CD4-positive, alpha-beta T cell treated with Interleukin-12 subunit alpha and Interleukin-12 subunit beta, for 1 hour (primary cell): Measurements from ENCODE around the gene PROK1.

ENCODE experiments used
- DNase-seq: peaks from one replicate; pipeline ENCODE4 v3.0.0-alpha.2; 2020

PROK1 gene

DNA sequence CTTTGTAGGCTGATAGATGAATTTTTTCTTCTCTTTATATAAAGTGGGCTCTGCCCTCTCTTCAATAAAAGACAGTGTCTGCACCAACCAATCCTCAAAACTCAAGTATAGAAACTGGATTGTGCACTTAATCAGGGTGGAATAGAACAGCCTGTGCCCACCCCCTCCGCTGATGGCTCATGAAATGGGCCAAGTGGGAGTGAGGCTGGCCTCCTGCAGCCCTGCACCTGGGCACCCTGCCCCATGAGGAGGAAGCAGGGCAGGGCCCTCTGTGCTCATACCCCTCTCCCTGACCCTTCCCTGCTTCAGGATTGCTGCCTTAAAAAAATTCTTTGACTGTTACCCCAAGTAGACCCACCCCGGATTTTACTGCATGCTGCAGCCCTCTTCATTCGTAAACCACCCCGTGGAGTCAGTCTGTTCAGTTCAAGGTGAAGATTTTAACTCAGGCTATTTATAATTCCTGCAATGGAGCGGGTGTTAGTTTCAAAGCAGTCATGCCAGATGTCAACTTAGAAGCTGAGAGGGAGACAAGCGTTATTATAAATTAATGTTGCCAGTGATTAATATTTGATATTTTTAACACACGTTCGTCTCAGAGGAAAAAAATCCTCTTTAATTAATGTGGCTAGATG is 15.8 kb downstream of the PROK1 start:
- no peak for DNase-seq

- no peak for DNase-seq
Observed at GRCh38 chr1:110471131-110471530, 20.2 kb downstream of the PROK1 start.

DNA sequence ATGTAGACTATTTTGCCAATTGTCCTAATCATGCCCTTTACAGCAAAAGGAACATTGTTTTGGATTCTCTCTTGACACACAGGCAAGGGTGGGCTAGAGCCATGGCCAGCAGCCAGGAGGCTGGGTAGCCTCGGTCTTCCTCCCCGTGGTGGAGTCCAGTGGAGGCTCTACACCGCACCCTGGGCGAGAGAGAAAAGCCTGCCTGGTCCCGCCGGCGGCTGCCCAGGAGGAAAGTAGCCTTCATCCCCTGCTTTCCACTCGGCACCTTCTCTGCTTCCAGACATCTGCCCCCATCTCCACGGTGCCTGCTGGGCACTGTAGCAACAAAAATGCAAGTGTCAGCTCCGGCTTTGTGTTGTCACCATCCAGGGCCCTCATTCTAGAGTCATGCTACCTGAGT is 21.6 kb downstream of the PROK1 start:
- no peak for DNase-seq

DNA sequence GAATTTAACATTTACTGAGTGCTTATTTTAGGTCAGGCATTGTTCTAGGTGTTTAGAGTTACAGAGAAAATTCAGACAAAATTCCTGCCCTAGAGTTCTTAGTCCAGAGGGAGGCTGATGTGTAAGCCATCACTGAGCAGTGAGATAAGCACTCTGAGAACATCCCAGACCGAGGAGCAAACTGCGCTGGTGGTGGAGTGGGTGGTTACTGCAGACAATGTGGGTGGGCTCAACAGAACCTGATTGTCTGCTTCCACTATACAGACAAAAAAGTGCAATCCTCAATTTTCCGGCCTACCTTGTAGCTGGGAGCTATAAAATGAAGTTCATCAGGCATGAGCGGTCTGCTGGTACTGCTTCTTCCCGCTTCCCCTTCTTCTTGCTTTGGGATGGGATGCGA is 23.5 kb downstream of the PROK1 start:
- no peak for DNase-seq

- no peak for DNase-seq
Observed at GRCh38 chr1:110475362-110476027, 24.5 kb downstream of the PROK1 start.

DNA sequence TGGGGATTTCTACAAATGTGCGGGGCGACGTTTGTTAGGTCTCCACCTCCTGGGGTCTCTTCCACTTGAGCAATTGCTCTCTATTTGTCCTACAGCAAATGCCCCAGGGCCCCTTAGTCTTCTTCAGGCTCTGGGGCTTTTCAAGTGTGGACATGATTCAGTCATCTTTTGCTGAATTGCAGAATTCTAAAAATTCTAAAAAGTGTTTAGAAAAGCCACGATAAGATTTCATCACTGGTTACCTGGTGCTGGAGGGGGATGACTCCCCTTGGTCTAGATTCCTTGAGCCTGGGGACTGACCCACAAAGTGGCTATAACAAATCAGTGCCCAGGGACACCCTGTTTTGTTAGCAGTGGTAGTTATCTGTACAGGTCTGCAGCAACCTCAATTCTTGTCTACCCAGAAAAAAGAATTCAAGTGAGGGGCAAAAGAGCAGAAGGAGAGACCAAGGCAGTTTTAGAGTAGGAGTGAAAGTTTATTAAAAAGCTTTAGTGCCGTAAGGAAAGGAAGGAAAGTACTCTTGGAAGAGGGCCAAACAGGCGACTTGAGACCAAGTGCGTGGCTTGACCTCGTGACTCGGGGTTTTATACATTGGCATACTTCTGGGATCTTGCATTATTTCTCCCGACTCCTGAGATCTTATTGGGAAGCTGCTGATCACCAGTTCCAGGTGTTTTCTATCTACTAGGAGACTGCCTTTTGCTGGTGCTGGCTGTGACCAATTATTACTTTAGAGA is 25.2 kb downstream of the PROK1 start:
- DNase-seq = no peak

DNA sequence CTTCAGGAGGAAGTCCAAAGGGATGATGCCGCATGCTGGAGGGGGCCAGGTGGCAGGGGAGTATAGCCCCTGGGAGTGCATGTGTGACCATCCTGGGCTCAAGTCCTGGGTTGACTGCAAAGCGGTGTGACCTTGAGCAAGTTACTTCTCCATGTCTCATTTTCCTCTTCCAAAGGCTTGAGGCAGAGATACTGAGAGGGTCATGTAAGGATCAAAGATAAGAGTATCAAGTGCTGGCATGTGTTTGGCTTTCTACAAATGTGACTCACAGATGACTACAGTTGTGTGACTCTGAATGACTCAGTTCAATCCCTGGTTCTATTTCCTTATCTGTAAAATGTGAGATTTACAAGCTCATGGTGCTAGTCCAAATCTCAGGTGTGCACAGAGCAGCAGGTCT is 26.1 kb downstream of the PROK1 start:
- DNase-seq = no peak

DNA sequence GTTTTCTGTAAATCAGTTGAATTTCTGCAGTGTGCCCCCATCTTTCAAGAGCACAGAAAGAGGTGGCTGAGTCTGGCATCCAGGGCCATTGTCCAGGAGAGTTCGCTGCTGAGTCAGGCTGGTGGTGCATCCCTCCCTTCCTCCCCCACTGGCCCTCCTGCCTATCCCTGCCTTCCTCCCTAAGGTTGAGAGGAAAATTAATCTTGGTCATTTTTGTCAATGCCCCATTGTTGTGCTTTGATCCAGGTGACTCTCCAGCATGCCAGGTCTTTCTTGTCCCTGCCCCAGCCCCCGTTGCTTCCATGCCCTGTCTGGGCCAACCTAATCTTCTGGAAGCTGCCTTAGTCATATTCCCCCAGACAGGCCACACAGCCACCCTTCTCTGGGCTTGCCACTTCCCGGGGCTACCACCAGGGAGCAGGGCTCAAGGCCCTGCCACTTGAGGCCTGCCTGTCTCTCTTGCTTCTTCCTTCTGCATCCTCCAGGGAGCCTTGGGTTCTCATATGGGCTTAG is 26.6 kb downstream of the PROK1 start:
- DNase-seq = peak; percentile 3

DNA sequence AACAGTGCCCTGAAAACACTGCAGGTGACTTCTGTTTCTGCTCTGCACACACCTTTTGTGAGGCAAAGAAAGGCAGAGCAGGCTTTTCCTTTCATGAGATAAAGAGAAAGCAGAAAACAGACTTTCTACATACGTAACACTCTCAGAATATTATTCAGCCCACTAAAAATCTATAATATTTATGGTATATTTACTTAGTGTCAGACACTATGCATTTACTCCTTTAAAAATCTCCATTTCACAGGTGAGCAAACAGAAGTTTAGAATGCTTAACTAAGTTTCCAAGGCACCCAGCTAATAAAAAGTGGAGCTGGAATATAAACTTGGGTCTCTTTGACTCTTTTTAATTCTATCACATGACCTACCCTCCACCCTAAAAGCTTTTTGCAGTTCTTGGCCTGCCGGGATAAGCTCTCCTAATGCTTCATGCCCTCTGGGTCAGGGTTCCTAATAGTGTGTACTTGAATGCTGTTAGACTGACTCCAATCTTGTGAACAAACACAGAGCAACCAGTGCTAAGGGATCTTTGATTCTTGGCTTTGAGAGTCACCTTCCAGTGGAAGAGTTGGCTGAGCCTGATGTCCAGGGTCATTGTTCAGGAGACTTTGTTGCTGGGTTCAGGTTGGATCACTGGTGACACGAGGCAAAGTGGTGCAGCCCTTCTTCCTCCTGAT is 27.2 kb downstream of the PROK1 start:
- no peak for DNase-seq

GRCh38 chr1:110478886-110479285 is 27.9 kb downstream of the PROK1 start:
- DNase-seq = no peak

DNA sequence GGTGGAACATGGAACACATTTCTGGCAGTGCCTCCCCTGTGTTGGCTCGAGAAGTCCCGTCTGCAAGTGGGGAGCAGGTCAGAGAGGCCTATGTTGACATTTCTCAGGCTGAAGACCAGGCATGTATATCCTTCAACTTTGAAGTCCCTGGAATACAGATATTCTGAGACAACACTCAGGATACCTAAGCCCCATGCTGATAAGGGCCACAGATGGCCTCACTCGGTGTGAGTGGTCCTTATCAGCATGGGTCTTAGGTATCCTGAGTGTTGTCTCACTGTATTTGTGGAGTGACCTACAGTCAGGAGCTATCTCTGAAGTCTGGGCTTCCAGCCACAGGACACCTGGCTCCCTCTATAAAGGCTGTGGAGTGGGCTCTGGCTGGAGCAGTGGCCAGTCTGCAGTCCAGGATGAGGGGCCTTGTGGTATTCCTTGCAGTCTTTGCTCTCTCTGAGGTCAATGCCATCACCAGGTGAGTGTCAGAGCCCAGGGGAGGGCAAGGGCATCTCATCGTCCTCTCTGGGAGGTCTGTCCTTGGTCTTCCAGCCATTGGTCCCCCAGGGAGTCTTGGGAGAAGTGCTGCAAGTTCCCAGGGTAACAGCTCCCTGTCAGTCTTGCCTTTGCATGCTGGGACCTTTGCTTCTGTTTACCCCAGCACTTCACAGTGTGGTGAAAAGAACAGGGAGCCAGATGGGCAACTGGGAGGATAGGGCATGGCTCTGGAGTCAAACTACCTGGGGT is 29.6 kb downstream of the PROK1 start:
- no peak for DNase-seq

GRCh38 chr1:110481968-110482623 is 31.1 kb downstream of the PROK1 start:
- DNase-seq = no peak

- DNase-seq = no peak
Observed at GRCh38 chr1:110482662-110483307, 31.8 kb downstream of the PROK1 start.

DNA sequence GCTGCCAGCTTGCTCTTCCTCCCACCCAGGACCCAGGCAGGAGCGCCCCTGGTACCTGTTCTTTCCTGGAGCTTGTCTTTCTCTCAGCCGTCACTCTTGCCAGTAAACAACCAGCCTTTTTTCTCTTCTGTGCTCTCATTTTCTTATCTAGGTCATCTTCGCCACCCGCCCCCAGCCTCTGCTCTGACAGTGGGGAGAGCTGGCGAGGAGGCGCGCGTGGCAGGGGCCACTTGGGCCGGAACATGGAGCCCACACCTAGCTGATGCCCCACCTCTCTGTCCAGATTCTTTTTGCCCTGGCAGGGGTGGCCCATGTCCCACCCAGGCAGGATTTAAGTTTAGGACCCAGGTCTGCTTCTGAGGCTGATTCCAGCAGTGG is 32.3 kb downstream of the PROK1 start:
- DNase-seq = no peak

DNA sequence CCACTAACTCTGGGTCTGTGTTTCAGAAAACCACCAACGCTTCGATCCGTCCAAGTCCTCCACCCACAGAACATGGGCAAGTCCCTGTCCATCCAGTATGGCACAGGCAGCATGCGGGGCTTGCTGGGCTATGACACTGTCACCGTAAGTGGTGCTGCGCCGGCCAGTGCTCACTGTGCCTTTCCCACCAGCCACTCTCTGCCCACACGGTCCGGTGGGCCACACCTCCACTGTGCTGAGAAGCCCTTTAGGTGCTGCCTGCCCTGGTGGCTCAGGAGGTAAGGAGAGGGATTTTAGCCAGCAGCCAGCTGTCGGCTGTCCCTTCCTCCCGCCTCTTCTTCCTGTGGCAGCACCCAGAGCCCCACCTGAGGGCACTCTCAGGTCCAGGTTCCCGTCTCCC is 33.9 kb downstream of the PROK1 start:
- DNase-seq = no peak

GRCh38 chr1:110485725-110486124 is 34.8 kb downstream of the PROK1 start:
- no peak for DNase-seq

DNA sequence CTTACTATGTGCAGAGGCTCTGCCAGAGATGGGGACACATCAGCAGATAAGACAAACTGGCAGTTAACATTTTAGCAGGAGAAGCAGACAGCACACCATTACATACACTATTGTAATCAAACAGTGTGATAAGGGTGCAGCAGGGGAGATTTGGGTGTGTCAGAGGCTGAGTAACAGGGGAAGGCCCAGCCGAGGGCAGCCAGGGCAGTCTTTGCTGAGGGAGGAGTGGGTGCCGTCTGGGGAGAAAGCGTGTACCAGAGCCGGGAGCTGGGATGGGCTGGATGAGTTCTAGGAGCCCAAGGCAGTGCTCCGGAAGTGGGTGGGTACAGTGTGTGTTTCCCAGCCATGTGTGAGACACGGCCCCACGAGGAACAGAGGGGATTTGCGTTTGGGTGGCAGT is 36.8 kb downstream of the PROK1 start:
- no peak for DNase-seq

DNA sequence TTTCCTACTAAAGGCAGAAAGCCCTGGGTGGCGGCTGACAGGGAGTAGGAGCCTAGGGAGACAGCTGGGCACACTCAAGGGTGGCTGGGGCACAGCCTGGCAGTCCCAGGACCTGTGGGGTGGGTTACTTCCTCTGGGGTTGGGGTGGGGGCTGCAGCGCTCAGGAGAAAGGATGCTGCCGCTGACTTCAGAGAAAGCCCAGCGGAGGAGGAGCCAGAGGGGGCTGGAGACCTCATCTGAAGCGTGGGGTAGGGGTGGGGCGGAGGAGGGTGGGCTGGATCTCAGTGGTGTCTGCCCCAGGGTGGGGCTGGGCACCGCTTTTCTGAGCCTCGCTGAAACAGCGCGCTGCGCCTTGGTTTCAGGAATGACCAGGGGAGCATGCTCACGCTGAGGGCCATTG is 37.2 kb downstream of the PROK1 start:
- DNase-seq = no peak

GRCh38 chr1:110488867-110489266 is 37.9 kb downstream of the PROK1 start:
- no peak for DNase-seq

- DNase-seq = no peak
Observed at GRCh38 chr1:110489406-110489805, 38.5 kb downstream of the PROK1 start.

DNA sequence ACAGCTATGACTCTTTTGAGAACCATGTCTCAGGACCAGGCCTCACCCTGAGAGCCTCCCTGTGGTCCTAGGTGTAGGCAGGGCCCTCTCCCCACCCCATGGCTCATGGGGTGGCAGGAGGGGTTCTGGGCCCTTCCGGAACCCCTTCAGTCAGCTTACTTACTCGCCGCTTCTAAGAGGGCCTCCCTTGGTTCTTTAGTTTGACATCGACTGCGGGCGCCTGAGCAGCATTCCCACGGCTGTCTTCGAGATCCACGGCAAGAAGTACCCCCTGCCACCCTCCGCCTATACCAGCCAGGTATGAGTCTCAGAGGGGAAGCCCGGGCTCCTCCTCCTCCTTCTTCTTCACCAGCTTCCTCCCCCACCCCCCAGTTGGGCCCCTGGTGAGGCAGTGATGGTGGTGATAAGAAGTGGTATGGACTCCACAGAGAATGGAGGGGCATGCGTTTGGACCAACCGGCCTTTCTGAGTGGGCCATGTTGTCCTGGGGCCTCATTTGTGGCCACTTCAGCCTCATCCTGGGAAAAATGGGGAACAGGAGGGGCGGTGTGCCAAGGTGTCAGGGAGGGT is 39.1 kb downstream of the PROK1 start:
- no peak for DNase-seq
